Hematopoietic multipotent progenitor cell treated with erythropoietin and hydrocortisone succinate and interleukin-3 and kit ligand, for 4 days (in vitro differentiated cells): Measurements from ENCODE around the gene STEAP1B.
A peak's percentile ranks its signal among the peaks of the same experiment; 100 is the strongest.
"Not testable (repeated sequence)": the region's sequence is repeated elsewhere in the genome, so short reads cannot be mapped to it uniquely, and the experiment has no call there.

ENCODE experiments used
- DNase-seq: peaks from one replicate; pipeline ENCODE4 v3.0.0-alpha.2; 2015

The STEAP1B gene

GRCh38 chr7:22496296-22496888, 3.6 kb downstream of the STEAP1B start:
- DNase-seq: not testable (repeated sequence)

DNA sequence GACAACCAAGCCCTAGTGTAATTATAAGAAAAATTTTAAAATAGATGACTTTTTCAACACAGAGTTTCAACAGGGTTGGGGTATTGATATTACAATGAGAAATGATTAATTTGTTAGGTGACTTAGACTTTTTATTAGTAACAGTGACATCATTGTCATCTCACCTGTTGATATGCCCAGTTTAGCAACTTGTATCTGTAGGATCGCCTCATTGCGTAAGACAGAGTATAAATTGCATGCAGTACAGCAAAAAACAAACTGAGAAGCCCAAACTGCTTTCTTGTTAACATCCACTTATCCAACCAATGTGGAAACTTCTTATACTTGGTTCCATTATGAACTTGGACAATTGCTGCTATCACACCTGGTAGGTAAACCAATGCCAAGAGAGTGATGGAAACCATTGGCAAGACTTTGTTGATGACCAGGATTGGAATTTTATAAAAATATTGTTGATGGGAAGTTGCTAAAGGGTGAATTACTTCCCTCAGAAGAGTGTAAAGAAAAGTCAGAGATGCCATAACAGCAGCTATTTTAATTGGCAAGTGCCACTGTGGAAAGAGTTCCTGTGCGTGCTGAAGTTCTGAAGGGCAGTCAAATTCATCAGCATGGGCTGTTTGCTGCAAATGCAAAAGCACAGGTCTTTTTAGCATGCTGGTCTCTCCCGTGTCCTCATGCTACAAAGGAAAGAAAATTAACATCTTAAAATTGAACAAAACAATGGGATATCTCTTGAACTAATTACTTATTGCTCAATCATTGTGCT, 6.6 kb downstream of the STEAP1B start:
- DNase-seq: peak; percentile 8

- peak; percentile 80 for DNase-seq
Measured at GRCh38 chr7:22488643-22489462, 11.1 kb downstream of the STEAP1B start.

DNA sequence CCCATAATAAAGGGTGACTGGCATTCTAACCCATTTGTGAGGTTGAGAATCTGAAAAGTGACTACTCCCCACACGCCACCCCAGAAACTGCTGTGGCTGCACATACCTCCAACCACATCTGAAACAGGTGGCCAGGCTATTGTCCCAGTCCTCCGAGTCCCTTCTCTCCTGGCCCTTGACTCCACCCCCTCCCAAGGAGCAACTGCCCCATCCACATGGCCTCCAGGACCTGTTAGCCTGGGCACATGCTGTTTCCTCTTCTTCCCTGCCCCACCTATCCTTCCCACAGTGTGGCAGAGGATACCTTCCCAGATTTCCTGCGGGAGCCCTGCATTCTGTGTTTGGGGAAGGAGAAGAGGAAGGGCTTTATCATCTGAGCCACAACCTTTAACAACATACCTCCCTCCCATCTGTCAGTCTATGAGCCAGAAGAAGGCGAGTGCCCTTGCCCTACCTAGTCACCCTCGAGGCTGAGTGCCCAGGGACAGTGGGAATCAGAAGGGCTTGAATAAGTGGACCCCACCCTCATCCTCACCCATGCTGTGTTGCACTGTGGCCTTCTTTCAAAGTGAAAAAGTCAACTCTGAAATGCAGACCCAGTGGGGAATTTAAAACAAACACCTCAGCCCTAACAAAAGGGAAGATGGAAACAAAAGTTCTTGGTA, 11.9 kb downstream of the STEAP1B start:
- DNase-seq: no peak

- DNase-seq: no peak
Measured at GRCh38 chr7:22486597-22486996, 13.4 kb downstream of the STEAP1B start.

GRCh38 chr7:22485189-22485588, 14.8 kb downstream of the STEAP1B start:
- DNase-seq: peak; percentile 64

DNA sequence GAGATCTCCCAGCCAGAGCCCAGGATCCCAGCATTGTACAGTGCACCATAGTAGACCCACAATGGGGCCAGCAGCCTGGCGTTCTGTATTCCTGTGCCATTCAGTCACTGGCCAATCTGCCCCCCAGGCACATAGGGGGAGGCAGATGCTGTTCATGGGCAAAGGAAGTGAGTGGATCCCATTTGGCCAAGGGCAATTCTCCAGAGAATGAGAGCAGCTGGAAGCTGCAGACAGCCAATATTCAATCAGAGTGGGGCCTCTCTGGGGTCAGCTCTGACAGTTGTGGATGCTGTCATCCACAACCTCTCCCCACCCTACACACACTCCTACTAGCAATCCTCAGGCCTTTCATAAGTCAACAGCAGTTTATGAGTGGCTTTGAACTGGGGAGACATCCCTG, 17.5 kb downstream of the STEAP1B start:
- DNase-seq: no peak

DNA sequence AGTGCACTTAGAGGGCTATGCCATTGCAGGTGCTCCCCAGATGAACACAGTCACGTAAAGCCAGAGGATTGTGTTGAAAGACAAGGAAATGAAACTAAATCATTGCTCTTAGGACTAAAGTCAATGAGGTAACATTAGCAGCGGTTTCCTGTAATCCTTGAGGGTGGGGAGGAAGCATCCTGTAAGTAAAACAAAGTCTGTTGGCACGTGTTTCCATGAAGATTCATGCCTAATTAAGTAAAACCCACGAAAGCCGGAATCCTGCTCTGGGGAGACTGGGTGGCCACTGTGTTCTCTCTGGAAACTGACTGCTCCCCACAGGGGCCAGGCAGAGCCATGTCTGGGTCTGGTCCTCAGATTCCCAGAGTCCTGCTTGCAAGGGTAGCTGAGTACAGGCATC, 18.3 kb downstream of the STEAP1B start:
- peak; percentile 32 for DNase-seq

DNA sequence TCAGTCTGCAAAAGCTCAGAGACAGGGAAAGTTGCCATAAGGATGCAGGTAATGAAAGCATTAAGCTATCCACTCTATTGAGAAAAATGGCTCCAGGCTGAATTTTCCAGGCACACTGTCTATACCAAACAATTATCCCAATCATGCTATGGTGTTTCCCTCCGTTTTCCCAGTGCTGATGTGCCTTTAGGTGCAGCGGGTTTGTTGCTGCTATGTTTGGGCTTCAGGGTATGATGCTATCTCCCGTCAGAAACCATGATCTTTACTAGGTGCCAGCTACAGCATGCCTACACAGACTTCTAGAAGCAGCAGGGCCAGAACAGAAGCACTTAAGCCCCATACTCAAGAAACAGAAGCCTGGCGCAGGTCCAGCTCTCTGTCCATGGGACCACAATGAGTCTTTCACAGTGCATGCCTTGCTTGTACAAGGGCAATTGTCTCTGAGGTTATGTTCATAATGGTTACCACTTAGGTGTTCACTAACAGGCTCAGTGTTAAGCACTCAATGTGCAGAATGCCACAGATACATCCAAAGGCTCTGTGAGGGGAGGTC, 19.4 kb downstream of the STEAP1B start:
- DNase-seq: no peak

DNA sequence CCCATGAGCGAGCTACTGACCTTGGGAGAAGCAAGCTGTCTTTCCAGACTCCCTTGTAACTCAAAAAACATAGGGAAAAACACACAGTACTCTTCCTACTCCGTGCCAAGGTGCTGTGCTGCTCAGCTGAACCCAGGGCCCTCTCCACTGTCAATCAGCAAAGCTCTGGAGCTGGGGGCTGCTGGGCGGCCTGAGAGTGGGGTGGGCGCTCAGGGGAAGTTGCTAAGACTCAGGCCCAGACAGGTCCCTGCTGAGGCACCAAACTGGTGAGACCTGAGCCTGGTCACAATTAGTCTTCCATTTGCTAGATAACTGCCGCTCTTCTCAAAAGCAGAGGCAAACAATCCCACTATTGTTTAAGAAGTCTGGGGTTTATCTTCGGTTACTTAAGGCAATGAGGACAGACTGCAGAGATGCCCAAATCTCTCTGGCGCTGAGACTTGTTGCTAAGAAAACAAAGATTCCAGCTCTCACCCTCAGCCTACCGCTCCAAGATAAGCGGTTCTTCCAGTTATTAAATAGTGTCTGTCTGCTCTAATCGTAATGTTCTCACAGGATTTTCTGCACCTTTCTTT, 22.0 kb downstream of the STEAP1B start:
- DNase-seq: no peak

DNA sequence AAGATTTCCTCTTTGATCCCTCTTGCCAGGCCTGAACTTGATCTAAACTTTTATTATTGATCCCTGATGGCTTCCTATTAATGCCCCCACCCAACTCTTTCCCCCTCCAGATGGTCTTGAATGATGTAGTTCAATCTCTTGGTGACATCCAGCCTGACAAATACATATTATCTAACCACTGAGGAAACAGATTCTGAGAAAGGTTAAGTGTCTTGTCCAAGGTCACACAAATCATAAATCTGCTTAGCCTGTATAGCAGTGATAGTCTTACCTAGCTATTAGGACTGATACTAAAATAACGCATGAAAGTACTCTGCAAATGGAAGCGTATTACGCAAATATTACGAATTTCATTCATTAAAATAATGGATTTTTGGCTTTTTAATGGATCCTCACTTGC, 22.7 kb downstream of the STEAP1B start:
- DNase-seq: no peak

DNA sequence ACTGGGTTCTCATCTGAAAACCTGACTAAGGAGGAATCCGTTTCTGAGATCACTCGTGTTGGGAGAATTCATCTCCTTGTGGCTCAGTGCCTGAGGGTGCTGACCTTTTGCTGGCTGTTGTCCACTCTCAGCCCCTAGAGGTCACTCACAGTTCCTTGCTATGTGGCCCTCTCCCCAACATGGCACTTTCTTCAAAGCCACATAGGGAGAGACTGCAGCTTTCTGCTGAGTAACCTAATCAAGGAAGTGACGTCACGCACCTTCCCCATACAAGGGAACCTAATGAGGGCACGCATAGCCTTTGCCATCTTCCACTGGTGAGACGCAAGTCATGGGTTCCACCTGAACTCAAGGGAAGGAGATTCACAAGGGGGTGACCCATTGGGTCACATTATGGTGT, 23.2 kb downstream of the STEAP1B start:
- DNase-seq: peak; percentile 27

DNA sequence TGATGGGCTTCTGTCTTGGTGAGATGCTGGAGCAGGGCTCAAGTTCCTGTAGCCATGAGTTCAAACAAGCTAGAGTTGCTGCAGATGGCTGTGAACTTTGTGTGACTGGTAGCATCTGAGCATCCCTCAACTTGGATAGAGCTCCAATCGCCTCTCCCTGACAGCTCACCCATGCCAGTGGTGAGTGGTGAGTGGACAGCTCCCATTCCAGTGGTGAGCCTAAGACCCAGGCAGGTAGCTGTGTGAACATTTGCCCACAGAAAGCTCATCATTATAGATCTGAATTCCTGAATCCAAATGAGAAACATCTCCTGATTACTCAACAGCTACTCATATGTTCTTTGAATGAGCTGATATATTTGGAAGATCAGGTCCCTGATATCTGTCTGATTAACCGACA, 25.3 kb downstream of the STEAP1B start:
- no peak for DNase-seq

DNA sequence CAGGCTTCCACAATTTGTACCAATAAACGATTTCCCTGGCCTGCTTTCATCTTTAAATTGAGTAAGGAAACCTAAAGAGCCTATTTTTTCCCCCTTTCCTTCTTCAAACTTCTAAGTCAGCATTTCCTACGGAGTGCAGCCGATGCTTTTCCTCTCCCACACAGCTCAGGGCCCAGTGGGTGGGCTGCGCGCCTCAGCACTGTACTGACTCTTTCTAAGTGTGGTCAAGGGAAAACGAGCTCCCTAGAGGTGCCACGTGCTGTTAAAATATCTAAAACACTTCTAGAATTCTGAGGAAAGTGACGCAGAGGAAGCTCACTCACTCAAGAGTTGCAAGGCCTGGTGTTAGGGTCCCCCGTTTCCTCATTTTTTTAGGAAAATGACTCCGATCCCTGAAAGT, 29.0 kb downstream of the STEAP1B start:
- no peak for DNase-seq

GRCh38 chr7:22469371-22470143, 30.4 kb downstream of the STEAP1B start:
- no peak for DNase-seq

DNA sequence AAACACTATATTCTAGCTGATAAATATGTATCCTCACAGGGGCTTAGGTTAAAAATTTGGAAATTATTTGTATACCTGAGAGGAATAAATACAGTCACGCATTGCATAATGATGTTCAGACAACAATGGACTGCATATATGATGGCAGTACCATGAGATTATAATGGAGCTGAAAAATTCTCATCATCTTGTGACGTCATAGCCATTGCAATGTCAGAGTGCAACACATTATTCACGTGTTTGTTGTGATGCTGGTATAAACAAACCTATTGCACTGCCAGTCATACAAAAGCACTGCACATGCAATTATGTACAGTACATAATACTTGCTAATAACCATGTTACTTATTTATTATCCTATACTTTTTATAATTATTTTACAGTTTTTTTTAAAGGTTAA, 31.4 kb downstream of the STEAP1B start:
- no peak for DNase-seq

DNA sequence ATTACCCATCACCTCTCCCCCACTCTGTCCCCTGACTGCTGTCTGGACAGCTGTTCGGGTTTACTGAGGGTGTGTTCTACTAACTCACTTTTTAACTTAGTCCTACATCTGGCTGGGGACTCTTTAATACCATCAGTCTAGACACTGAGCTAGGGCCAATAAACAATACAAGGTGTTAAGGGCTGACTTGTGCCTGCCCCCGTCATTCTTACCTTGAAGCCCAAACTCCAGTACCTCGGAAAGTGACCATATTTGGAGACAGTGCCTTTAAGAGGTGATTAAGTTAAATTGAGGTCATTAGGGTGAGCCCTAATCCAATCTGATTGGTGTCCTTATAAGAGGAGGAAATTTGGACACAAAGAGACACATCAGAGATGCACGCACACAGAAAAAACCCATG, 35.7 kb downstream of the STEAP1B start:
- DNase-seq: no peak

- no peak for DNase-seq
Measured at GRCh38 chr7:22460363-22460988, 39.5 kb downstream of the STEAP1B start.

DNA sequence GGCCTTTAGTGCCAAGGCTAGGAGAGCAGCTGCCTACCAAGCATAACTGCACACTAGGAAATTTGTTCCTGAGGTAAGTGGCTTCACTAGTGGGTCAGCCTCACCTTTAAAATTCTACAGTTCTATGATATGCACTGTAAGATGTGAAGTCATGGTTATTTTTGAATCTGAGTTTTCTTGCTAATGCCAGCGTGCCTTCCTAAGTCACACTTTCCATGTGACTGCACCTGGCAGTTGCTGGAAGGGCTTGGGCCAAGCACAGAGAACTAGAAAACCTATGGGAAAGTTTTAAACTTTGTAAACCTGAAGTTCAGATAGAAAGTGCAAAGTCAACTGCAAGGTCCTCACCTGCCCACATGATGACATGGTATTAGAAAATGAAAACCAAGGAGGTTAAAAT, 42.5 kb downstream of the STEAP1B start:
- no peak for DNase-seq

GRCh38 chr7:22454446-22454845, 45.5 kb downstream of the STEAP1B start:
- DNase-seq: no peak

- DNase-seq: no peak
Measured at GRCh38 chr7:22452960-22453558, 46.9 kb downstream of the STEAP1B start.
